Stimulated activated CD8-positive, alpha-beta memory T cell treated with anti-CD3 and anti-CD28 coated beads, Interleukin-4, amount 100 ng/mL, for 24 hours (primary cell): Measurements from ENCODE around the gene MTIF2.
"Not testable (repeated sequence)": the region's sequence is repeated elsewhere in the genome, so short reads cannot be mapped to it uniquely, and the experiment has no call there.

Source experiments
- DNase-seq: peaks from one replicate; pipeline ENCODE4 v3.0.0-alpha.2; 2020; ENCODE audit warnings: low read depth

The MTIF2 gene

GRCh38 chr2:55239656-55240222, 29.3 kb downstream of the MTIF2 start:
- no peak for DNase-seq

GRCh38 chr2:55236992-55237543, 32.0 kb downstream of the MTIF2 start:
- DNase-seq = no peak

DNA sequence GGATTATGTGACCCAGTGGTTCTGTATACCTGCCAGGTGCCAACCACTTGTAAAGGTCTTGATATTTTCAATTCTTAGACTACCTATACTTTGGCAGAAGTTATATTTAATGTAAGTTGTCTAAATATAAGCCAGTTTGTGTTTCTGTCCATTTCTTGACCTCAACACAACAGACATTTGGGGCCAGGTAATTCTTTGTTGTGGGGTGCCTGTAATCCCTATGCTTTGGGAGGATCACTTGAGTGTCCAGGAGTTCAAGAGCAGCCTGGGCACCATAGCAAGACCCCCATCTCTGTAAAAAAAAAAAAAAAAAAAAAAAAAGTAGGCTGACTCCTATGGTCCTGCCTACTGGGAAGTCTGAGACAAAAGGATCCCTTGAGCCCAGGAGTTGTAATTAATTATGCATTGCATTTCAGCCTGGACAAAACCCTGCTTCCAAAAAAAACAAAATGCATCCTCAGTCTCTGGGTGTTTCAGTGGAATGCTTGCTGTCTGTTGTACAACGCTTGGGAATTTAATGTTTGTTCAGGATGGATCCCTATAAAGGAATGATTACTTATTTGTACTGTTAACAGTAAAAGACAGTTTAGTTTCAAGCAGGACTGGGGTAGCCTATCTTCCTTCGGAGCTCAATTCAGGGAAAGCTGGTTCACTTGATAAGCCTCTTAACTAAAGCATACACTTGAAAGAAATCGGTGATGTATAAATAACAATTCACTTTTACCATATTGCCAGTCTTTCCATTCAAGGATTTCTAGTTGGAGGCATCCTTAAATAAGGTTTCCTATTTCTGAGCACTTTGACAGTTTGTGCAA, 33.1 kb downstream of the MTIF2 start:
- DNase-seq = no peak

DNA sequence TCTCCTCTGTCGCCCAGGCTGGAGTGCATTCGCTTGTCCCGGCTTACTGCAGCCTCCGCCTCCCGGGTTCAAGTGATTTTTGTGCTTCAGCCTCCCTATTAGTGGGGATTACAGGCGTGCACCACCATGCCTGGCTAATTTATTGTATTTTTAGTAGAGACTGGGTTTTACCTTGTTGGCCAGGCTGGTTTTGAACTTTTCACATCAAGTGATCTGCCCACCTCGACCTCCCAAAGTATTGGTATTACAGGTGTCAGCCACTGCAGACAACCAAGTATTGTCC, 35.4 kb downstream of the MTIF2 start:
- DNase-seq = no peak

DNA sequence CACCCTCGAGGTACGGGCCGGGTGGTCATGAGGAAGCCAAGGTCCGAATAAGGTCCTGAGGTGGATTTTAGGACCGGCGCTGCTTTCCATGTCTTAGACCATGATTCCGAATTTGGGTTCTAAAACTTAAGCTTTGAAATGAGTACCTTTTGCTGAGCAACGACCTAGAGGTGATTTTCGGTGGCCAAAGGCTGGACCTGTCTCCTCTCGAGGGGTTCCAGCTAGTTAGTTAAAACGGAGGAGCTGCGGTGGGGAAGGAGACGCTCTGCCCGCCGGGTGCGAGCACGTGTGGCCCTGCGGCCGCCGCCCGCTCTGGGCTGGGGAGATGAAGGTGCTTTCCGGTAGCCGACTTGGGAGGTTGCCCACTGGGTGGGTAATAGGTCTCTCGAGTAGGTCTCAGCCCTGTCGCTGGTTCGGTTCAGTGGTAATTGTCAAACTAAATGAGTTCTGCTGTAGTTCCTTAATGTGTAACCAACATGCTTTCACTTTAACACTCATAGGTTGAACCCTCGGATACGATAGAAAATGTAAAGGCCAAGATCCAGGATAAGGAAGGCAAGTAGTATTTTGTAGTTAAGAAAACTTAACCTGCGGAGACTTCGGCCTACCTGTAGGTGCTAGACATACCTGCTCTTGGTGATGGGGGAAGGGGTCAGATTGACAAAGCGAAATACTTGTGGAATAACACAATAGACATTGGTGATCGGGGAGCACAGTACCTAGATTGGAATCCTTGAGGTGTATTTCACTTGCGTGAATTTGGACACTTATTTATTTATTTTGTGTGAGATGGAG, 36.0 kb downstream of the MTIF2 start:
- DNase-seq = no peak

DNA sequence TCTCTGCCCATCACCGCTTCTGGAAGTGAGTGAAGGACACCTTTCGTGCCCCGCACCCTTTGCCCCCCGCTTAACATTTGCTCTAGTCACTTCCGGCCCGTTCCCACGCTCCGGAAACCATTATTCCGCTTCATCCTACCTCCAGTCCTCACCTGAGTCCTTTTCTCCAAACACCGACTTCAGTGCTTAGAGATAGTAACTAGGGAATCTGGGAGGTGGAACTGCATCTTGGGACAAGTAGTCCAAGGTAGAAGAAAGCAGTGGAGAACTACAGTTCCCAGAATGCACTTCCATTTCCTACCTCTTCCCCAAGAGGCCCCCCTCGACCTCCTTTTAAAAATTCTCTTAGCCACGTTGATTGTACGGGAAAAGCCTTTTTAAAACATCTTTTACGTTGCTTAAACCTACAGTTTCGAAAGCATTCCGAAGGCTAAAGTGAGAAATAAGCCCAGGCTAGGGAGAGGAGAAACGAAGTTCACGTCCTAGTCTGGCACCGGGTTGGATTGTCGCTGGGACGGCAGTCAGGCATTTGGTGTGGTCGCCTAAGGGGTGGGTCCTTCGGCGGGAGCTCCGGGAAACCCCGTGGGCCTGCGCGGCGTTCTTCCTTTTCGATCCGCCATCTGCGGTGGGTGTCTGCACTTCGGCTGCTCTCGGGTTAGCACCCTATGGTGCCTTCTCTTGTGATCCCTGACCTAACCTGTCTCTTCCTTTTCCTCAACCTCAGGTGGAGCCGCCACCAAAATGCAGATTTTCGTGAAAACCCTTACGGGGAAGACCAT, 36.8 kb downstream of the MTIF2 start, which contains the start of the genes CLHC1 and RPS27A:
Gene CLHC1 (minus strand): TSS at position 210 of the 779 bp plus-strand sequence. CDS start 9,882 bp downstream, outside the sequence.
Gene RPS27A (plus strand): TSS at position 605 of the 779 bp plus-strand sequence. CDS start 137 bp downstream, at position 742.
- DNase-seq = peak; percentile 90

DNA sequence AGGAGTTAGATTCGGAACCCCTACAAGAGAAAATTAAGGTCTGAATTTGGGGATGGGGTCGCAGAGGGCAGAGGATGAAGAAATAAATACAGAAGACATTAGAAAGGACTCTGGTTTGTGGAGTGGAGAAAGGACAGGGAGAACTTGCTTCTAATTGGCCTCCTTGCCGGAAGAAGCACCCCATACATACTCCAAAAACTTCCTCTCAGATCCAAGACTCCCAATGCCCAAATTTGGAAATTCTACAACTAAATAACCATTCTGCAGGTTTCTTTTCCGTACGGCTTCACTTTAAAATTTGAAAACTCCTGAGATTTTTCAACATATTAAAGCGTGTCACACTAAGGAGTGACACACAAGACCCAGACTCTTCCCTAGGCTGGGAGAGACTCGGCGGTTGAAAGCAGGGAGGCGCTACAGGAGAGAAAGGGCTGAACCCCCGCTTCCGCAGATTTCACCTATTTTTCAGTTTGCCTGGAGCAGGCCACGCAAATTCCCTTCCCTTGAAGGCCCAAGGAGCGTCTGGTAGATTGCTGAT, 37.4 kb downstream of the MTIF2 start:
- DNase-seq = no peak

- no peak for DNase-seq
Observed at GRCh38 chr2:55230551-55230950, 38.5 kb downstream of the MTIF2 start.

- no peak for DNase-seq
Observed at GRCh38 chr2:55229221-55229620, 39.8 kb downstream of the MTIF2 start.

- DNase-seq = no peak
Observed at GRCh38 chr2:55228226-55228563, 40.8 kb downstream of the MTIF2 start.

DNA sequence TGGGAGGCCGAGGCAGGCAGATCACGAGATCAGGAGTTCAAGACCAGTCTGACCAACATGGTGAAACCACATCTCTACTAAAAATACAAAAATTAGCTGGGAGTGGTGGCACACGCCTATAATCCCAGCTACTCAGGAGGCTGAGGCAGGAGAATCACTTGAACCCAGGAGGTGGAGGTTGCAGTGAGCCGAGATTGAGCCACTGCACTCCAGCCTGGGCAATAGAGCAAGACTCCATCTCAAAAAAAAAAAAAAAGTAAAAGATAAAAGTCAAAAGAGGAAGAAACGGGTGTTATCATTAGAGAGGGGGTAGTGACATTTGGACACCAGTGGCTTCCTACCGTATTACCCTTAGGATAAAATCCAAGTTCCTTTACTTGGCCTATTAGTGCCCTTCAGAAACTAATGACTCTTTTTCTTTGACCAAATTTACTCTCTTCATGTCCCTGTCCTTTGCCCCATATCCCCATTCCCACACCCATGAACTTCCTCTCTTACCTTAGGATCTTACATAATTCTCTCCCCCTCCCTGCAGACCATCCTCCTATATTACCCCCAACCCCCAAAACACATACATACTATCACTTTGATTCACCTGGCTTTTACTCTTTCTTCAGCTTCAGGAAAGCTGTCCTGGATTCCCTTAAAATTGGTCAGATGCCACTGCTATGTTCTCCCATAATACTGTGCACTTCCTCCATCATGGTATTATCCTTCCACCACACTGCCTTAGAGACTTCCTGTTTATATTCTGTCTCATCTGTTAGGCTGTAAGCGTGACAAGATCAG, 41.4 kb downstream of the MTIF2 start:
- not testable (repeated sequence) for DNase-seq

DNA sequence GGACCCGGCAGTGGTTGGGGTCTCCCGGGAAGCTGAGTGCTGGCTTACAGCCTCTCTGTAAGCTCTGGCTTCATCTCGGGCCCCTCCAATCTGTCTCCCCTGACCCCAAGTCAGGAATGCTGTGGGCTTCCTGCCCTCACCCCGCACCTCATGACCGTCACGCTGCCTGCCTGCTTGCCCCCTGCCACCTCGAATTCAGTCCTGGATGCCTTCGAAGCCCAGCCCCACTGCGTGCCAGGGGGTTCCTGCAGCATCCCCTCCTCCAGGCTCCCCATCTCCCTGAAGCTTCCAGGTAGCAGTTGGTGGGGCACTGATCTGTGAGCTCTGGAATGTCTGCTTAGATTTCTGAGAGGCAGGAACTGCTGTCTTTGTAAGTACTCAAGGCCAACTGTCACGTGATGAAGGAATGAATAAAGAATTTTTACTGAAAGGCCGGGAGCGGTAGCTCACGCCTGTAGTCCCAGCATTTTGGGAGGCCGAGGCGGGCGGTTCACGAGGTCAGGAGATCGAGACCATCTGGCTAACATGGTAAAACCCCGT, 43.5 kb downstream of the MTIF2 start:
- DNase-seq = no peak

- no peak for DNase-seq
Observed at GRCh38 chr2:55224761-55225261, 44.2 kb downstream of the MTIF2 start.

DNA sequence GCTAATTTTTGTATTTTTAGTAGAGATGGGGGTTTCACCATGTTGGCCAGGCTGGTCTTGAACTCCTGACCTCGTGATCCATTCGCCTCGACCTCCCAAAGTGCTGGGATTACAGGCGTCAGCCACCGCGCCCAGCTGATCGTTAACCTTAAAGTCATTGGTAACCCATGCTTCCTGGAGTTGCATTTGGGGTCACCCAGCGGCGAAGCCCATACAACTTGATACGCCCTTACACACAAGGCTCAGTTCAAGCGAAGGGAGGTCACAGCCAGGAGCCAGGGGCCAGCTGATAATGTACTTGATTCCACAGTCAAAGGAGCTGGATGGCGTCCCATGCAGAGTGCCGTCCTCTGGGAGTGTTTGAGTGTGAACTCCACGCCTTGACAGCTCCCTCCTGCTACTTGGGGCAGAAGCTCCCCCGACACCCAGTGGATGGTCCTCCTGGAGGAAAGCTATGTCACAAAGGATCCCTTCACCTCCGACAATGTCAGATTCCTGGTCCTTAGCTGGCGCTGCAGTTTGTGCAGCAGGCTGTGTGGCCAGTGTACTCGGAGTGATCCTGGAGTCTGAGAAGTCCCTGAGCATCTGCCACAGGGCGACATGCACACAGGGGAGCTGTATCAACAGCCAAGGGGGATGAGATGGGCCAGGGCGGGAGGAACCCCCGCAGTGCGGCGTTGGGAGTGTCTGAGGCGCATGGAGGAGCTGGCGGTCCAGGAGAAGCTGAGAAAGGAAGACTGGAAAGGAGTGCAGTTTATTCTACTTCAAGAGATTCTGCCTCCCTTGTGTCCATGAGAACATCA, 44.9 kb downstream of the MTIF2 start:
- no peak for DNase-seq

GRCh38 chr2:55213822-55214221, 55.2 kb downstream of the MTIF2 start:
- no peak for DNase-seq

GRCh38 chr2:55204950-55205349, 64.1 kb downstream of the MTIF2 start:
- no peak for DNase-seq

DNA sequence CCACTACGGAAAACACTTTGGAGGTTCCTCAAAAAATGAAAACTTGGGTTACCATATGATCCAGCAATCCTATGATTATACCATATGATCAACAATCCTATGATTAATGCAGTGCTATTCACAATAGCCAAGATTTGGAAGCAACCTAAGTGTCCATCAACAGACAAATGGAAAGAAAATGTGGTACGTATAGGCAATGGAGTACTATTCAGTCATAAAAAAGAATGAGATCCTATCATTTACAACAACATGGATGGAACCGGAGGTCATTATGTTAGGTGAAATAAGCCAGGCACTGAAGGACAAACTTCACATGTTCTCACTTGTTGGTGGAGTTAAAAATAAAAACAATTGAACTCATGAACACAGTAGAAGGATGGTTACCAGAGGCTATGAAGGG, 64.5 kb downstream of the MTIF2 start:
- no peak for DNase-seq

DNA sequence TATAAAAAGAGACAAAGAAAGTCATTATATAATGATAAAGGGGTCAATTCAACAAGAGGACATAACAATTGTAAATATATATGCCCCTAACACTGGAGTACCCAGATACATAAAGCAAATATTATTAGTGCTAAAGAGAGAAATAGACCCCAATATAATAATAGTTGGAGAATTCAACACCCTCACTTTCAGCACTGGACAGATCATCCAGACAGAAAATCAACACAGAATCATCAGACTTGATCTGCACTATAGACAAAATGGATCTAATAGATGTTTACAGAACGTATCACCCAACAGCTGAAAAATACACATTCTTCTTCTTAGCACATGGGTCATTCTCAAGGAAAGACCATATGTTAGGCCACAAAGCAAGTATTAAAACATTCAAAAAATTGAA, 68.6 kb downstream of the MTIF2 start:
- no peak for DNase-seq

DNA sequence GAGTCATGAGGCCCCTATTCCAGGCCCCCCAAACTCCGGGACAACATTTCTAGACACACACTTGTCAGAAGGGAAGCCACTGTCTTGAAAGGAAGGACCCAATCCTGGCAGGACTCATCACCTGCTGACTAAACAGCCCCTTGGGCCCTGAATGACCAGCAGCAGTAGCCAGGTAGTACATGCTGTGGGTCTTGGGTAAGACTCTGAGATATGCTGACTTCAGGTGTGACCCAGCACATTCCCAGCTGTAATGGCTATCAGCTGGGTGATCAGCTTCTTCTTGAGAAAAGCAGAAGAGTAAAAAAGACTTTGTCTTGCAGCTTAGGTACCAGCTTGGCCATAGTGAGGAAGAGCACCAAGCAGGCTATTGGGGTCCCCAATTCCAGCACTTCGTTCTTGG, 72.5 kb downstream of the MTIF2 start:
- no peak for DNase-seq

DNA sequence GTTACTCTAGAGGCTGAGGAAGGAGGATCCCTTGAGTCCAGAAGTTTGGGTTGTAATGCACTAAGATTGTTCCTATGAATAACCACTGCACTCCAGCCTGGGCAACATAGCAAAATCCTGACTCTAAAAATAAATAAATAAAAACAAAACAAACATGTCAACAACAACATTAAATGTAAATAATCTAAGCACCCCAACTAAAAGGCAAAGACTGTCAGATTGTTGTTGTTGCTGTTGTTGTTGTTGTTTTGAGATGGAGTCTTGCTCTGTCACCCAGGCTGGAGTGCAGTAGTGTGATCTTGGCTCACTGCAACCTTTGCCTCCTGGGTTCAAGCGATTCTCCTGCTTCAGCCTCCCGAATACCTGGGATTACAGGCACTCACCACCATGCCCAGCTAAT, 77.1 kb downstream of the MTIF2 start:
- not testable (repeated sequence) for DNase-seq
